PFSK-1 (cell line): ENCODE results near the gene MAST3.

Experiments
- FOXP2 ChIP-seq: optimal IDR thresholded peaks from 2 replicates; pipeline ENCODE3; 2011; ENCODE audit warnings: borderline replicate concordance, control low read depth, inconsistent platforms; ENCODE audit not compliant: insufficient read depth; ENCODE audit errors: extremely low read length, extremely low read depth
- POLR2AphosphoS5 ChIP-seq: IDR thresholded peaks from 2 replicates; pipeline ENCODE4 v1.6.1; 2012; ENCODE audit warnings: low read depth, mild to moderate bottlenecking, control low read depth, low read length, moderate library complexity
- SIN3A ChIP-seq: IDR thresholded peaks from 2 replicates; pipeline ENCODE4 v1.6.1; 2012; ENCODE audit warnings: mild to moderate bottlenecking, low read length, moderate library complexity, borderline replicate concordance; ENCODE audit not compliant: insufficient read depth
- TAF1 ChIP-seq: IDR thresholded peaks from 2 replicates; pipeline ENCODE4 v1.6.1; 2012; ENCODE audit warnings: low read length, control low read depth, borderline replicate concordance; ENCODE audit not compliant: insufficient read depth
- TF ChIP-seq, protein P1 (sequence below), 2 experiments: IDR thresholded peaks; 2 replicates each; pipeline versions ENCODE4 v1.6.1 to v1.8.0; 2011 to 2012; ENCODE audit warnings: low read depth in 2 of 2, low read length in 2 of 2, control low read depth in 1 of 2, inconsistent platforms in 1 of 2, mild to moderate bottlenecking in 1 of 2, moderate library complexity in 1 of 2; ENCODE audit not compliant: insufficient read depth in 1 of 2

The MAST3 gene

DNA sequence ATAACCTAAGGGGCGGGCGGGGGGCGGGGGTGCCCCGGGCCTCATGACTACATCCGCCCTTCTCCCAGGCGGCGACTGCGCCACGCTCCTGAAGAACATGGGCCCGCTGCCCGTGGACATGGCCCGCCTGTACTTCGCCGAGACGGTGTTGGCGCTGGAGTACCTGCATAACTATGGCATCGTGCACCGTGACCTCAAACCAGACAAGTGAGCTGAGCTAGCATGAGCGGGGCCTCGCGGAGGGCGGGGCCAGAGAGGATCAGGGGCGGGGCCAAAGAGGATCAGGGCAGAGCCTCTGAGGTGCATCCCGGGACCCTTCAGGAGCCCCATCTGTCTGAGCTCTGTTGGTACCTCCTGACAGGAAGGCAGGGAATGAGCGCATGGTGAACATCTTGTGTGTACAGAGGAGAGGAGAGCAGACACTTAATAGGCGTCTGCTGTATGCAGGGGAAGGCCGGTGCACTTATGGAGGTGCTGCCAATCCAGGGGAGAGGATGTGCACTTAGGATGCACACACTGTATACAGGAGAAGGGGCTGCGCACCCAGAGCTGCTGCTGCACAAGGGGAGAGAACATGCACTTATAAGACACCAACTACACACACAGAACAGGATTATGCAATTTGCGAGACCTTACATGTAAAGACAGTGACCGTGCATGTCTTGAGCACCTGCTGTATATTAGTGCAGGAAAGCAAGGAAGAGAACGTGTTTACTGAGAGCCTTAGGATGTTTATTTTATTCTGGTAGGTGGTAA is 34.4 kb downstream of the MAST3 start:
- TF ChIP-seq, protein P1, sequence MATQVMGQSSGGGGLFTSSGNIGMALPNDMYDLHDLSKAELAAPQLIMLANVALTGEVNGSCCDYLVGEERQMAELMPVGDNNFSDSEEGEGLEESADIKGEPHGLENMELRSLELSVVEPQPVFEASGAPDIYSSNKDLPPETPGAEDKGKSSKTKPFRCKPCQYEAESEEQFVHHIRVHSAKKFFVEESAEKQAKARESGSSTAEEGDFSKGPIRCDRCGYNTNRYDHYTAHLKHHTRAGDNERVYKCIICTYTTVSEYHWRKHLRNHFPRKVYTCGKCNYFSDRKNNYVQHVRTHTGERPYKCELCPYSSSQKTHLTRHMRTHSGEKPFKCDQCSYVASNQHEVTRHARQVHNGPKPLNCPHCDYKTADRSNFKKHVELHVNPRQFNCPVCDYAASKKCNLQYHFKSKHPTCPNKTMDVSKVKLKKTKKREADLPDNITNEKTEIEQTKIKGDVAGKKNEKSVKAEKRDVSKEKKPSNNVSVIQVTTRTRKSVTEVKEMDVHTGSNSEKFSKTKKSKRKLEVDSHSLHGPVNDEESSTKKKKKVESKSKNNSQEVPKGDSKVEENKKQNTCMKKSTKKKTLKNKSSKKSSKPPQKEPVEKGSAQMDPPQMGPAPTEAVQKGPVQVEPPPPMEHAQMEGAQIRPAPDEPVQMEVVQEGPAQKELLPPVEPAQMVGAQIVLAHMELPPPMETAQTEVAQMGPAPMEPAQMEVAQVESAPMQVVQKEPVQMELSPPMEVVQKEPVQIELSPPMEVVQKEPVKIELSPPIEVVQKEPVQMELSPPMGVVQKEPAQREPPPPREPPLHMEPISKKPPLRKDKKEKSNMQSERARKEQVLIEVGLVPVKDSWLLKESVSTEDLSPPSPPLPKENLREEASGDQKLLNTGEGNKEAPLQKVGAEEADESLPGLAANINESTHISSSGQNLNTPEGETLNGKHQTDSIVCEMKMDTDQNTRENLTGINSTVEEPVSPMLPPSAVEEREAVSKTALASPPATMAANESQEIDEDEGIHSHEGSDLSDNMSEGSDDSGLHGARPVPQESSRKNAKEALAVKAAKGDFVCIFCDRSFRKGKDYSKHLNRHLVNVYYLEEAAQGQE (IDR thresholded peaks at IDR 0.05; ENCODE audit: insufficient read depth in 1 of 2, low read depth in 2 of 2, low read length in 2 of 2): no peak
- no peak for TF ChIP-seq TAF1
- TF ChIP-seq POLR2AphosphoS5: no peak
- TF ChIP-seq SIN3A: no peak
- TF ChIP-seq FOXP2: no peak

DNA sequence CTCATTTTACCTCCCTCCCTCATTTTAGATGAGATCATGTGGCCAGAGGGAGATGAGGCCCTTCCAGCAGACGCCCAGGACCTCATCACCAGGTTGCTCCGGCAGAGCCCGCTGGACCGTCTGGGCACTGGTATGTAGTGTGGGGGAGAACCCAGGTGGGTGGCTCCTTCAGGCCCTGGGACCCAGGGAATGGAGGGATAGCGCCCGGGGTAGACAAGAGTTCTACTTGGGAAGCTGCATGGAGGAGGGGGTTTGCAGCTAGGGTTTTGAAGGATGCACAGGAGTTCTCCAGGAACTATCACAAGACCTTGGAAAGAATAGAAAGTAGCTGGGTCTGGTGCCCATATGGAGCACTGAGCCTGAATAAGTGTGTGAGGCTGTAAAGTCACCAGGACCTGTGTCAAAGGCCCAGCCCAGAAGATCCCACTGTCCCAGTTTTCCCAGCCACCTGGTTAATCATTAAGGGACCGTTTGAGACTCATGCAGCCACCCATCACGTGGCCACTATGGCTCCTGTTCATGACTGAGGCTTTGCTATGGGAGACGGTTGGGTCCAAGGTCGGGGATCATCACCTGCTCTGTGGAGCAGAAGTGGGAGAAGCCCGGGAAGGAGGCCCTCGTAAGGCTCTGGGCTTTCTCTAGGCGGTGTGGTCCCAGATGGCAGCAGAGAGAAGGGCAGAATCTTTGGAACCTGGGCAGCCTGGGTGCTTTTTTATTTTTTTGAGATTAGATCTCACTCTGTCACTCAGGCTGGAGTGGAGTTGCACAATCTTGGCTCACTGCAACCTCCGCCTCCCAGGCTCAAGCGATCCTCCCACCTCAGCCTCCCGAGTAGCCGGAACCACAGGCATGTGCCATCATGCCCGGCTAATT is 38.4 kb downstream of the MAST3 start:
- TF ChIP-seq TAF1: no peak
- TF ChIP-seq POLR2AphosphoS5: no peak
- no peak for TF ChIP-seq SIN3A
- TF ChIP-seq, protein P1 (IDR thresholded peaks at IDR 0.05; ENCODE audit: insufficient read depth in 1 of 2, low read depth in 2 of 2, low read length in 2 of 2): no peak
- TF ChIP-seq FOXP2: no peak

DNA sequence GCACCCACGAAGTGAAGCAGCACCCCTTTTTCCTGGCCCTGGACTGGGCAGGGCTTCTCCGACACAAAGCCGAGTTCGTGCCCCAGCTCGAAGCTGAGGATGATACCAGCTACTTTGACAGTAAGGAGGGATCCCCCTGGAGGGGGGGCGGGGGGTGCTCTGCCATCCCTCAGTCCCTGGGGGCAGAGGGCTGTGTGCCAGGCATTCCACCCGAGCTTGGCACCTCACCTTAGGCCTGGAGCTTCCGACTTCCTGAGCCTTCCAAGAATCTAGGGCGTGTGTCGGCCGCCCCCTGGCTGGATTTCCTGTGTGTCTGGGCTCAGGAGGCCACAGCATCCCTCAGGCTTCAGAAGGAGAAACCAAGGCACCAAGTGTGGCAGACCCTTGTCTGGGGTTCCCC is 39.7 kb downstream of the MAST3 start:
- TF ChIP-seq FOXP2 (no peak), POLR2AphosphoS5 (no peak), SIN3A (no peak), TAF1 (no peak)
- TF ChIP-seq, protein P1 (IDR thresholded peaks at IDR 0.05; ENCODE audit: insufficient read depth in 1 of 2, low read depth in 2 of 2, low read length in 2 of 2): no peak

DNA sequence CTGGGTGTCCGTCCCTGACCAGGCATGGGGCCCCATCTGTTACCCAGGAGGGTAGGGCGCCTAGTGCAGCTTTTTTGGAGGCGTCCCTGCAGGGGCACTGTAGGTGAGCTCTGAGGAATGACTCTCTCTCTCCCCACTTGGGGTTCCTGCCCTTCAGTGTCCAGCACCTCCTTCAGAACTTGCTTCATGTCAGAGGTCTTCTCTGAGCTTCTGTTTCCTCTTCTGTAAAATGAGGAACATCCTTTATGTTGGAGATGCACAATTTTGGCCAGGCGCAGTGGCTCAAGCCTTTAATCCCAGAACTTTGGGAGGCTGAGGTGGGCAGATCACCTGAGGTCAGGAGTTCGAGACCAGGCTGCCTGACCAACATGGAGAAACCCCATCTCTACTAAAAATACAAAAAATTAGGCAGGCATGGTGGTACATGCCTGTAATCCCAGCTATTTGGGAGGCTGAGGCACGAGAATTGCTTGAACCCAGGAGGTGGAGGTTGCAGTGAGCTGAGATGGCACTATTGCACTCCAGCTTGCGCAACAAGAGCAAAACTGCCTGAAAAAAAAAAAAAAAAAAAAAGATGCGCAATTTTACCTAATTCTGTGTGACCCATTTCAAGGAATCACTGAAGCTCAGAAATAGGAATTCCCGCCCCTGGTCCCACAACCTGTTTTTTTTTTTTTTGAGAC is 40.2 kb downstream of the MAST3 start:
- TF ChIP-seq SIN3A: no peak
- no peak for TF ChIP-seq POLR2AphosphoS5
- TF ChIP-seq, protein P1 (IDR thresholded peaks at IDR 0.05; ENCODE audit: insufficient read depth in 1 of 2, low read depth in 2 of 2, low read length in 2 of 2): no peak
- TF ChIP-seq FOXP2: no peak
- TF ChIP-seq TAF1: no peak
